OCI-LY7 (cell line): ENCODE results near the gene BBLN.

ENCODE experiments used
- EZH2phosphoT487 ChIP-seq: fragments of 200-600 bp; sonication (generic); IDR thresholded peaks from 2 replicates; pipeline ENCODE4 v1.6.1; 2018; ENCODE audit warnings: low read depth, borderline replicate concordance, mild to moderate bottlenecking, mixed run types, antibody characterized with exemption, low read length, moderate library complexity, mixed read lengths
- TF ChIP-seq, protein P1 (sequence below): fragments of 200-600 bp; sonication (generic); conservative IDR thresholded peaks from 2 replicates; pipeline ENCODE4 v1.5.1; 2014; ENCODE audit warnings: mild to moderate bottlenecking, antibody characterized with exemption, low read length, moderate library complexity, mixed read lengths

GRCh38 chr9:128211186-128211980 lies 51.3 kb downstream of the BBLN start:
- TF ChIP-seq, protein P1, sequence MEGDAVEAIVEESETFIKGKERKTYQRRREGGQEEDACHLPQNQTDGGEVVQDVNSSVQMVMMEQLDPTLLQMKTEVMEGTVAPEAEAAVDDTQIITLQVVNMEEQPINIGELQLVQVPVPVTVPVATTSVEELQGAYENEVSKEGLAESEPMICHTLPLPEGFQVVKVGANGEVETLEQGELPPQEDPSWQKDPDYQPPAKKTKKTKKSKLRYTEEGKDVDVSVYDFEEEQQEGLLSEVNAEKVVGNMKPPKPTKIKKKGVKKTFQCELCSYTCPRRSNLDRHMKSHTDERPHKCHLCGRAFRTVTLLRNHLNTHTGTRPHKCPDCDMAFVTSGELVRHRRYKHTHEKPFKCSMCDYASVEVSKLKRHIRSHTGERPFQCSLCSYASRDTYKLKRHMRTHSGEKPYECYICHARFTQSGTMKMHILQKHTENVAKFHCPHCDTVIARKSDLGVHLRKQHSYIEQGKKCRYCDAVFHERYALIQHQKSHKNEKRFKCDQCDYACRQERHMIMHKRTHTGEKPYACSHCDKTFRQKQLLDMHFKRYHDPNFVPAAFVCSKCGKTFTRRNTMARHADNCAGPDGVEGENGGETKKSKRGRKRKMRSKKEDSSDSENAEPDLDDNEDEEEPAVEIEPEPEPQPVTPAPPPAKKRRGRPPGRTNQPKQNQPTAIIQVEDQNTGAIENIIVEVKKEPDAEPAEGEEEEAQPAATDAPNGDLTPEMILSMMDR = no peak
- no peak for TF ChIP-seq EZH2phosphoT487
